Measurements from ENCODE around the gene LDLRAD4.

LDLRAD4 gene

DNA sequence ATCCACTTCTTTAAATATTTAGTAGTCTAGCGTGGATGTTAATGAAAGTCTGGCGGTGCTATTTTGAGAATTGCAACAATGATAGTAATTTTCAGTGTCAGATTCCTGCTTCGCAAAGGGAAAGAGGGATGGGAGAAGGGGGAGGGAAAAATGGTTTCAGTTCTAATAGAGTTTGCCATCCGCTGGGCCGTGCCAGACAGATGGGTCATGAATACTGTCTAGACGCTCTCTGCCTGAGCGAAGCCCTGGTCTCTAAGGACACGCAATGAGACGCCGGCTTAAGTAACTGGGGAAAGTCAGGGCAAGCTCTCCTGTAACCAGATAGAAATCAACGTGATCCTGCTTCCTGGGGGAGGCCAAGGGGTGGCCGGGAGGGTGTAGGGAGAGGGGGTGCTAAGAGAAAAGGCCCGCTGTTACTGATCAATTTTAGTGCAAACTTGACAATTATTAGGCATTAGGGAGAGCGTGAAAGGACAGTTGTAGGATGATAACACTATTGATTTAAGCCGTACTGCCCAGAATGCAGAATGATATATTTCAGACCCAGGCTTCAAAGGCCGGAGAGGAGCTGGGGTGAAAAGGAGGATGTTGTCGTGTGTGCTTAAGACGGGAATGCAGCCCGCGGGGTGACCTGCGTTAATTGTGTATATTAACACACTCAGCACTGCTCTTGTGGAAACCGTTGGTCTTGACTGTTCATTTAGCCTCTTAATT, 229.2 kb downstream of the LDLRAD4 start:
- no peak for FAIRE-seq
- DNase-seq (ENCODE audit: insufficient read length, low spot score), result no peak
- TF ChIP-seq SPI1 (IDR thresholded peaks at IDR 0.05; ENCODE audit: low read depth, low read length), result no peak
- TF ChIP-seq POLR2A (IDR thresholded peaks at IDR 0.05; ENCODE audit: low read depth, low read length), result no peak
- TF ChIP-seq TAF1 (IDR thresholded peaks at IDR 0.05; ENCODE audit: low read depth, low read length), result no peak
- TF ChIP-seq POLR2AphosphoS5 (IDR thresholded peaks at IDR 0.05; ENCODE audit: low read depth, low read length), result no peak
- no peak for TF ChIP-seq POU2F2 (IDR thresholded peaks at IDR 0.05; ENCODE audit: low read depth, low read length)
- TF ChIP-seq PAX5 (IDR thresholded peaks at IDR 0.05; ENCODE audit: insufficient read depth, low read length, severe bottlenecking), result no peak

DNA sequence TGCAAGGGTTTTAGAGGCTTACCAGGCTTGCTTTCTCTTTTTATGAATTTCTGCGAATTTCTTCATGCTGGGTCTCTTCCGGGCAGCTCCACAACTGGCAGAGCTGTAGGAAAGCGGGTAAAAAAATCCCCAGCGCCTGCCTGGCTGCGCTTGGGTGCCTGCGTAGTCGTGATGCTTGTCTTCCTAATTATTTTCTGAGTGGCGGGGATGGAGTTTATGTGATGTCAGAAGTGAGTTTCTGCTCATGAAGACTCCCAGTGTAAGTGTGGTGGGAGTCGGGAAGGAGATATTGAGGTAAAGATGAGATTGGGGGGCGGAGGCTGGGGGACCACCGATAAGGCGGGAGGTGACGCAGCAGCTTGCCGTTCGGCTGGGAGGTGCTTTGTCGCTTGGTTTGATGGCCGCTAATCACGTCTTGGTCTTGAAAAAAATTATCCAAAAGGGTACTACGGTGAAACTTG, 229.8 kb downstream of the LDLRAD4 start:
- no peak for FAIRE-seq
- TF ChIP-seq PAX5 (IDR thresholded peaks at IDR 0.05; ENCODE audit: insufficient read depth, low read length, severe bottlenecking) (no peak), TAF1 (IDR thresholded peaks at IDR 0.05; ENCODE audit: low read depth, low read length) (no peak), POLR2A (IDR thresholded peaks at IDR 0.05; ENCODE audit: low read depth, low read length) (no peak), POU2F2 (IDR thresholded peaks at IDR 0.05; ENCODE audit: low read depth, low read length) (no peak), POLR2AphosphoS5 (IDR thresholded peaks at IDR 0.05; ENCODE audit: low read depth, low read length) (no peak), SPI1 (IDR thresholded peaks at IDR 0.05; ENCODE audit: low read depth, low read length) (no peak)

DNA sequence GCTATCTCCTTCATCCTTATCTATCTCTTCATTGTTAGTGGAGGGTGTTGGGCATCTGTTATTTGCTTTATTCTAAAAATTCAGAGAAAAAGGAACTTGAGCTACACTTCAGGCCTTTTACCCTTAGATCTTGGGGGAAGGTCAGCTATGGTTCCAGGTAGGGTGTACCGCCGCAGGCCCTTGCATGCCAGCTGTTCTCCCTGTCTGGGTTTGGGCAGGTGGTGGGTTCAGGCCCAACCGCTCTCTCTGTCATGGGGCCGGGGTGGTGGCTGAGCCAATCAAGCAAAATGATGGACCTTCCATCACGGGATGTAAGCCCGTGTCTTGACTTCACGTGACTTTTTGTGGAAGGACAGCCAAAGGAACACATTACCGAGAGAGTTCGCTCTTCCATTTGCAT, 231.1 kb downstream of the LDLRAD4 start:
- no peak for FAIRE-seq
- no peak for TF ChIP-seq POU2F2 (IDR thresholded peaks at IDR 0.05; ENCODE audit: low read depth, low read length)
- no peak for TF ChIP-seq POLR2A (IDR thresholded peaks at IDR 0.05; ENCODE audit: low read depth, low read length)
- no peak for TF ChIP-seq TAF1 (IDR thresholded peaks at IDR 0.05; ENCODE audit: low read depth, low read length)
- no peak for TF ChIP-seq SPI1 (IDR thresholded peaks at IDR 0.05; ENCODE audit: low read depth, low read length)
- no peak for TF ChIP-seq PAX5 (IDR thresholded peaks at IDR 0.05; ENCODE audit: insufficient read depth, low read length, severe bottlenecking)
- no peak for TF ChIP-seq POLR2AphosphoS5 (IDR thresholded peaks at IDR 0.05; ENCODE audit: low read depth, low read length)

More for the DNA sequence above, 229.8 kb downstream of the LDLRAD4 start:
- DNase-seq (ENCODE audit: insufficient read length, low spot score), result no peak

DNA sequence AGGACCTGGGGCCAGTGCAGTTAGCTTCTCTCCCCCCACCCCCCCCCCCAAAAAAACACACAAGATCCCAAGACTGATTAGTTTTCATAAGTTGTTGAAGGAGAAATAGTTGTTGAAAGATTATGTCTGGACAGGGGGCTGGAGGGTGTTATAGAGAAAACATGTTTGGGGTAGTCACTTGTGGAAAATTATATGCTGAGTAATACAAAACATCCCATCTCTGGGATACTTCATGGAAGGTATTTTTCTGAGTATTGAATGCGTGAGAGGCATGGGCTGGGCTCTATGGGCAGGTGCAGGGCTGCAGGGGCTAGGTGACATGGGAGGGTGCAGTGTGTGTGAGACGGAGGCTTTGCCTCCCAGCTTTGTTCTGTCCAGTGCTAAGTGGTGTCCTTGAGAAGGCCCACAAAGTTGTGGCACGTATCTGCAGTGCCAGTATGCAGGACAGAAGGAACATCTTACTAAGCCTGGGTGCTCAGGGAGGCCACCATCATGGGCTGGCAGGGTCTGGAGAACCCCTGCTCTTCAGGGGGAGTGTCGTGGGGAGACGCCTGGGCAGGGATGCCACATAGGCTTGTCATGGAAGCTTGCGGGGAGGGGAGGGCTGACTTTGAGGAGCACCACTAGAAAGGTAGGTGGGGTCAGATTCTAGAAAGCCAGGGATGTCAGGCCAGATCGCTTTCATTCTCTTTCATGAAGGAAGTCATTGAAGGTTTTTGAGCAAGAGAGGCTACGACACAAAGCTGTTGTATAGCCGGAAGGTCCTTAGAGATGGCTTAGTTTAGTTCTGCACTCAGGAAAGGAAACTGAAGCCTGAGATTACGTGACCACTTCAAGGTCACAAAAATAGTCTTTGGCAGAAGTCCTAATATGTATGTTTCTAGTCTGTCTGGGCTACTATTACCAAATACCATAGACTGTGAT, 232.0 kb downstream of the LDLRAD4 start:
- DNase-seq (ENCODE audit: insufficient read length, low spot score) (no peak), FAIRE-seq (peak; percentile 62)
- TF ChIP-seq TAF1 (IDR thresholded peaks at IDR 0.05; ENCODE audit: low read depth, low read length), result no peak
- TF ChIP-seq POLR2AphosphoS5 (IDR thresholded peaks at IDR 0.05; ENCODE audit: low read depth, low read length), result no peak
- TF ChIP-seq SPI1 (IDR thresholded peaks at IDR 0.05; ENCODE audit: low read depth, low read length), result no peak
- TF ChIP-seq PAX5 (IDR thresholded peaks at IDR 0.05; ENCODE audit: insufficient read depth, low read length, severe bottlenecking), result no peak

More for the DNA sequence above, 231.1 kb downstream of the LDLRAD4 start:
- DNase-seq (ENCODE audit: insufficient read length, low spot score), result no peak

DNA sequence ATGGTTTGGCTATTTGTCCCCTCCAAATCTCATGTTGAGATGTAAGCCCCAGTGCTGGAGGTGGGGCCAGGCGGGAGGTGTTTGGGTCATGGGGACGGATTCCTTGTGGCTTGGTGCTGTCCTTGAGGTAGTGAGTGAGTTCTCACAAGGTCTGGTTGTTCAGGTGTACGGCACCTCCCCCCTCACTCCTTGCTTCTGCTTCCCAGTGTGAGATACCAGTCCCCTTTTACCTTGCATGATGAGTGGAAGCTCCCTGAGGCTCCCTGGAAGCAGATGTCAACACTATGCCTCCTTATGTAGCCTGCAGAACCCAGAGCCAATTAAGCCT, 232.6 kb downstream of the LDLRAD4 start:
- FAIRE-seq (peak; percentile 31), DNase-seq (ENCODE audit: insufficient read length, low spot score) (no peak)

DNA sequence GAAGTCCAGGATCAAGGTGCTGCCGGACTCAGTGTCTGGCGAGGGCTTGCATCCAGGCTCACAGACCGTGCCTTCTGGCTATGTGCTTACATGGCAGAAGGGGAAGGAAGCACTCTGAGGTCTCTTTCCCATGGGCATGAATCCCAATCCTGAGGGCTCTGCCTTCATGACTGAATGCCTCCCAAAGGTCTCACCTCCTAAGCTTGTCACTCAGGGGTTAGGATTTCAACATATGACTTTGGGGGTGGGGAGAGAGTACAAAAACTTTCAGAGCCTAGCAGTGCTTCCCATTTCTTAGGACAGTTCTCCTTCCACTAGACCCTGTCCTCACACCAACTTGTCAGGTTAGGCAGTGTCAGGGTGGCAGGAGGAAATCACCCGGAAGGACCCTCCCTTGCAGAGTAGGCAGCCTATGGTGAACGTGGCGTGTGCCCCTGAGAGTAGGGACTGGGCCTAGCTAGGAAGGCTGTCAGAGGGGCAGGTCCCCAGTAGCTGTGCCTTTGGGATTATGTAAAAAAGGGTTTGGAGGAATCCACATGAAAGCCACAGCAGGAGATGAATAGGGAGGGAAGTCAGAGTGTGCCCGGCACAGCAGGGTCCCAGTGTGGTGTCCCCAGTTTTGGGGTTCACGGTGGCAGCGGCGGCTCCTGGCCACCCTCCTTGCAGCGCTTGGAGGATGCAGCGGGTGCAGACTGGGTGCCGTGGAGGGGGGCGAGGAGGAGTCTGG, 233.3 kb downstream of the LDLRAD4 start:
- TF ChIP-seq POLR2A (IDR thresholded peaks at IDR 0.05; ENCODE audit: low read depth, low read length) (no peak), POU2F2 (IDR thresholded peaks at IDR 0.05; ENCODE audit: low read depth, low read length) (no peak), SPI1 (IDR thresholded peaks at IDR 0.05; ENCODE audit: low read depth, low read length) (no peak), PAX5 (IDR thresholded peaks at IDR 0.05; ENCODE audit: insufficient read depth, low read length, severe bottlenecking) (no peak), TAF1 (IDR thresholded peaks at IDR 0.05; ENCODE audit: low read depth, low read length) (no peak), POLR2AphosphoS5 (IDR thresholded peaks at IDR 0.05; ENCODE audit: low read depth, low read length) (no peak)
- FAIRE-seq (peak; percentile 16), DNase-seq (ENCODE audit: insufficient read length, low spot score) (no peak)

More for the DNA sequence above, 232.6 kb downstream of the LDLRAD4 start:
- TF ChIP-seq POLR2A (IDR thresholded peaks at IDR 0.05; ENCODE audit: low read depth, low read length), result no peak
- no peak for TF ChIP-seq POU2F2 (IDR thresholded peaks at IDR 0.05; ENCODE audit: low read depth, low read length)
- no peak for TF ChIP-seq SPI1 (IDR thresholded peaks at IDR 0.05; ENCODE audit: low read depth, low read length)
- TF ChIP-seq TAF1 (IDR thresholded peaks at IDR 0.05; ENCODE audit: low read depth, low read length), result no peak
- TF ChIP-seq POLR2AphosphoS5 (IDR thresholded peaks at IDR 0.05; ENCODE audit: low read depth, low read length), result no peak
- no peak for TF ChIP-seq PAX5 (IDR thresholded peaks at IDR 0.05; ENCODE audit: insufficient read depth, low read length, severe bottlenecking)

DNA sequence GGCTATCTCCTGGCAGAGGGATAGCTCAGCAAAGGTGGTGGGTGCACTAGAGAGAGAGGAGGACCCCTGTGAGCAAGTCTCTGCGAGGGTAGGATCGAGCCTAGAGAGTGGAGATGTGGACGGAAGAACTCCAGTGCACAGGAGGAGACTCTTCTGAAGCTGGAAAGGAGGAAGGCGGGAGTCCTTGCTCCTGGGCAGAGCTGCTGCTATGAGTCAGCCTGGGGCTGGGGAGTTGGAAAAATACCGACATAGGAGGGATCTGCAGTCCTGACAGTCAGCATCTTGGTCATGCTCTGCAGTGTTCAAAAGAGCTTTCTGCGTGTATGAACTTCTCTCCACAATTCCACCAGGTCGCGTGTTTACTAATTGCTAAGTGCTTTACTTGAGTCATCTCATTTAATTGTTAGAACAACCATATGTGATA, 233.8 kb downstream of the LDLRAD4 start:
- FAIRE-seq (no peak), DNase-seq (ENCODE audit: insufficient read length, low spot score) (no peak)
- TF ChIP-seq TAF1 (IDR thresholded peaks at IDR 0.05; ENCODE audit: low read depth, low read length), result no peak
- TF ChIP-seq PAX5 (IDR thresholded peaks at IDR 0.05; ENCODE audit: insufficient read depth, low read length, severe bottlenecking), result no peak
- TF ChIP-seq SPI1 (IDR thresholded peaks at IDR 0.05; ENCODE audit: low read depth, low read length), result no peak
- no peak for TF ChIP-seq POLR2AphosphoS5 (IDR thresholded peaks at IDR 0.05; ENCODE audit: low read depth, low read length)
- no peak for TF ChIP-seq POU2F2 (IDR thresholded peaks at IDR 0.05; ENCODE audit: low read depth, low read length)
- no peak for TF ChIP-seq POLR2A (IDR thresholded peaks at IDR 0.05; ENCODE audit: low read depth, low read length)

DNA sequence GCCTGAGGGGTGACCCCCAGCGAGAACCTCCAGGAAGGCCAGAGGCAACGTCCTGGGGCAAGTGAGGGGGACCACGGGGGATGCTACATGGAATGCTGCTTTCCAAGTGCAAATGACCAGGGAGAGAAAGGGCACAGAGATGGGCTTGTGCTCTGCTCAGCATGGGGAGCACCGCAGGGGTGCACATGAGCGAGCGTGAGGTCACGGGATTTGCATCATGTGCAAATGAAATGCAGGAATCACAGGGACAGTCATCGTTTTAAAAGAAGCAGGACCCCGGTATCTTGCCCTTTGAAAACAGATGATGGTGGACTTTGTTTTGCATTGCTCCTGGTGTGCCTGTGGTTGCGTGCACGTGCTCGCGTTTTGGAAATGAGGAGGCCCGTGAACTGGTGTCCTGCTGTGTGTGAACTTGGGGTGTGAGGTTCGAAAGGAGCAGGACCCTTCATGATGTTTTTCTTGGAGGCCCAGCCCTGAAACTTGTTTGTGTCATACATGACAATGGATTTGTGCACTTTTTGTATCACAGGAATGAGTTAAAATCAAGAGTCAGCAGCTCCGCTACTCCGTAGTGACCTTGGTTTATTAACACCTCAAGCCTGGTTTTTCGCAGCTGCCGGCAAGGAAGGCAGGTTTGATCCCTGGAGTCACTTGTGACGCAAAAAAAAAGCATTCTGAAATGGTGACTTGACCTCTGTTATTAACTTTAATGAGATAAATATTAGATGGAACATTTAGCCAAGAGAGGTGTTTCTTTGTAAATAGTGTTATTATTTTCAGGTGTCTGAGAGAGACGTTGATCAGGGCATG, 234.5 kb downstream of the LDLRAD4 start:
- no peak for DNase-seq (ENCODE audit: insufficient read length, low spot score)
- TF ChIP-seq POU2F2 (IDR thresholded peaks at IDR 0.05; ENCODE audit: low read depth, low read length) (no peak), TAF1 (IDR thresholded peaks at IDR 0.05; ENCODE audit: low read depth, low read length) (no peak), POLR2AphosphoS5 (IDR thresholded peaks at IDR 0.05; ENCODE audit: low read depth, low read length) (no peak), SPI1 (IDR thresholded peaks at IDR 0.05; ENCODE audit: low read depth, low read length) (no peak), POLR2A (IDR thresholded peaks at IDR 0.05; ENCODE audit: low read depth, low read length) (no peak), PAX5 (IDR thresholded peaks at IDR 0.05; ENCODE audit: insufficient read depth, low read length, severe bottlenecking) (no peak)
- FAIRE-seq, result no peak

All from GM12891 (cell line).